IMR-90 (cell line): ENCODE results near the gene SLC6A13. TPM values are rescaled to one million over a fixed set of nuclear protein-coding genes. Genes with fewer than 3 reads are reported as not detected.

Source experiments
- BHLHE40 ChIP-seq: fragments of 150-350 bp; IDR thresholded peaks from 2 replicates; pipeline ENCODE4 v1.6.1; 2016; ENCODE audit warnings: mild to moderate bottlenecking, low read depth, low read length
- polyA plus RNA-seq, 3 experiments: library from polyadenylated mRNA; depleted of rRNA; stranded (reverse); fragments of >200 nt; gene quantifications; 2 replicates each; pipeline ENCODE4 v1.2.3, GENCODE V29; 2012; ENCODE audit warnings: low replicate concordance in 1 of 3
- total RNA-seq: library from RNA; depleted of rRNA; stranded (reverse); fragments of >200 nt; gene quantifications from 2 replicates; pipeline ENCODE4 v1.2.3, GENCODE V29; 2012
- TF ChIP-seq, protein P1 (sequence below): fragments of 150-350 bp; IDR thresholded peaks from 2 replicates; pipeline ENCODE4 v1.6.1; 2017; ENCODE audit warnings: mild to moderate bottlenecking, antibody characterized with exemption, low read length, low read depth

Gene SLC6A13
- total and polyA plus RNA-seq, 2 of the 4 experiments (the other 2 are of a cell fraction), result under 0.01 to 0.10 TPM

DNA sequence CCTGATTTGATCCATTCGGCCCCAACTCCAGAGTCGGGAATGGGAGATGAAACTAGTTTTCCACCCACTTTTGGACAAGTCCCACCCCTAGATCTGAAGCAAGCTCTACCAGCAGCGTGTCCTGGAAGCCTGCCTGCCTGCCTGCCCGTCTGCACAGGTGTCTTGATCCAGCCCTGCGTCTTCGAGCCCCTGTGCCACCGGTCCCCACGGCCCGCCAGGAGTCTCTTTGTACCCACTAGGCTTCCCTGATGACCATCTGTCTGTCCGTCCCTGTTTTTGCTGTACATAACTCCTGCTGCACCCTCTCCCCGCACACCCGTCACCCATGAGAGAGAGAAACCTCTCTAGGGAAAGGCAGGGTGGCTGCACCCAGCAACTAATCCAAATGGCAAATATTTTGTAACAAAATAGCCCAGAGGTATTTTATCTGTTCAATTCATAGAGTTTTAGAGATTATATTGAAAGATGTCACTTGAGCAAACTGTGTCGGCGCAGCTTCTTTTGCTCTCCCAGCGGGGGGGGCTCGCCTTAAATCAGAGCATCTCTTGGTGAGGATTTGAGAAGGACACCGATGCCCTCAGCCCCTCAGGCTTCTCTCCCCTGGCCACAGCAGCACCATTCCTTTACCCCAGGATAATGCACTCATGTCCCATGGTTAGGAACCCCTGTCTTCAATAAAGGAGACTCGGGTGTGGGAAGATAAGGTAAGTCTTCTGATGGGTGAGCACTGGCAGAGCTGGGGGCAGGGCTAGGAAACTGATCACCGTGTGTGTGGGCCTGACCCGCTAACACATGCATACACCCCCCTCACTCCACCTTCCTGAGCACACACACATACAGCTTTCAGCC, 84.4 kb downstream of the SLC6A13 start (continued):
- TF ChIP-seq BHLHE40, result no peak
- TF ChIP-seq, protein P1, sequence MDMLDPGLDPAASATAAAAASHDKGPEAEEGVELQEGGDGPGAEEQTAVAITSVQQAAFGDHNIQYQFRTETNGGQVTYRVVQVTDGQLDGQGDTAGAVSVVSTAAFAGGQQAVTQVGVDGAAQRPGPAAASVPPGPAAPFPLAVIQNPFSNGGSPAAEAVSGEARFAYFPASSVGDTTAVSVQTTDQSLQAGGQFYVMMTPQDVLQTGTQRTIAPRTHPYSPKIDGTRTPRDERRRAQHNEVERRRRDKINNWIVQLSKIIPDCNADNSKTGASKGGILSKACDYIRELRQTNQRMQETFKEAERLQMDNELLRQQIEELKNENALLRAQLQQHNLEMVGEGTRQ, result no peak
